GM20431 (cell line): Measurements from ENCODE around the gene VTI1A.

Experiments used
- in situ Hi-C: fragments of 300-500 bp; cut with MseI, MboI; formaldehyde crosslinking; loops from one replicate; pipeline ENCODE4 v1.15.0; 2020; ENCODE audit warnings: low sequenced_read_pairs; ENCODE audit not compliant: unreplicated experiment

VTI1A gene

GRCh38 chr10:112792487-112793201 is 345.6 kb downstream of the VTI1A start:
- in situ Hi-C loops: no loop called here

- in situ Hi-C loops: no loop called here
These were observed 346.3 kb downstream of the VTI1A start for GRCh38 chr10:112793202-112793921.

GRCh38 chr10:112794201-112794600 is 347.2 kb downstream of the VTI1A start:
- in situ Hi-C loops: no loop called here

- in situ Hi-C loops: no loop called here
These were observed 348.1 kb downstream of the VTI1A start for GRCh38 chr10:112795067-112795466.

DNA sequence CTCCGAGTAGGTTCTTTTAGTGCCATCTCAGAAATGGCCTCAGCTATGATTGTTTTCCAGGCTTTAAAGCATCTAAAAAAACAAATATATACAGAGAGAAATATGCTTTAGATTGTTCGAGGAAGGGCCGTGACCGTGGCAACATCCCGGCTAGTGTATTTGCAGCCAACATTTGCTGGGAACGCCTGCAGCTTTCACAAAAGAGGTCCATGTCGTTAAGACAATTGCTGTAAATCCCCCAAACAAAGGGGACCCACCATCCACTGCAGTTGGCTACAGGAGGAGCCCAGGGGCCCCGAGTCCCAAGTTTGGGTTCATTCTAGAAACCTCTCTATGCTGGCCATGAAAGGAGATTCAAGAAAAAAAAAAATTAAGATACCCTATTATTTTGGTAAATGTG is 350.2 kb downstream of the VTI1A start:
- in situ Hi-C loops: no loop called here

DNA sequence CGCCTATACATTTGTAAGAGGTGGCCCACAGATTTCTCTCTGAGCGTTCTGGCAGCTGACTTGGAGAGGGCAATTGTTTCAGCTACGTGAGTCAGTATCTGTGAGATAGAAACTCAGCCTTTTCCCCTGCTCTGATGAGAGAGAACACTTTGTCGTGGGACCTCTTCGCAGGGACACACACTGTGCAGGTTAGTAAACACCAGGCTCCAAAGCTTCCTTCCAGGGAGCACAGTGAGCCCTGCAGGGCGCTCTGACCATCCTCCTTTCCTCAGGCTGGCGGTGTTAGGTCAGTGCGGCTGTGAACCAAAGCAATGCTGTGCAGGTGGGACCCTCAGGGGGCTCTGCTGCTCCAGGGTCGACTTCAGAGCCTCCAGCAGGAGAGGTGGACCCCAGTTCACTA is 350.8 kb downstream of the VTI1A start:
- in situ Hi-C loops: no loop called here

- in situ Hi-C loops: no loop called here
These were observed 352.0 kb downstream of the VTI1A start for GRCh38 chr10:112799038-112799437.

DNA sequence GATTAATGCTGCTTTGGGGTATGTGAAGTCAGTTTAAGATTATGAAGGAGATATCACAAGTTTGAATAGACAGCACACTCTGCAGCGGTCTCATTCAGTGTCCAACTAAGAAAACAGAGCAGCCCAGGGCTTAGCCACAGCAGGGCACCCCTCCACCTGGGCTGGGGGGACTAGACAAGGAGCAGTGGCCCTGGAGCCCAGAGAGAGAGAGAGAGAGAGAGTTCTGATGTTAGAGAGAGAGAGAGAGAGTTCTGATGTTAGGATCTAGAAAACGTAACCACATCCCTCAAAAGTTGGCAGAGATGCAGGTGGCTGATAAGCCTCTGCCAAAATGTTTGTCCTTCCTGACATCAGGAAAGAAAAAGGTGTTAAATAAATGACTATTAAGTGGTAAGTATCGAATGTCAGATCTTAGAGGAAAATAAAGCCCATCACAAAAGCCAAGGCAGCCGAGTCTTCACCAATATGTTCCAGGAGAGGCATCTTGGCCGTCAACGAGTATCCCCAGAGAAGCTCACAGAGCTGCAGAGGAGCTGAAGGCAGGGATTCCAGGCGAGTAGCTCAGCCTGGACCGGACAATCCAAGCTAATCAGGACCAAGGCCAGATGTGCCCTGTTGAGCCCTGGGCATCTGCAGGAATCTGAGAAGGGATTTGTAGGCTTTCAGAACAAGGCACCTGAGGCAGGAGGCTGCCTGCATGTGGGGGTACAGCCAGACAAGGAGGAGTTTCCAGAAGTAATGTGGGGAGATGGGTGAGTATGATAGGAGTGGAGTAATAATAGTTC is 352.9 kb downstream of the VTI1A start:
- in situ Hi-C loops: no loop called here

DNA sequence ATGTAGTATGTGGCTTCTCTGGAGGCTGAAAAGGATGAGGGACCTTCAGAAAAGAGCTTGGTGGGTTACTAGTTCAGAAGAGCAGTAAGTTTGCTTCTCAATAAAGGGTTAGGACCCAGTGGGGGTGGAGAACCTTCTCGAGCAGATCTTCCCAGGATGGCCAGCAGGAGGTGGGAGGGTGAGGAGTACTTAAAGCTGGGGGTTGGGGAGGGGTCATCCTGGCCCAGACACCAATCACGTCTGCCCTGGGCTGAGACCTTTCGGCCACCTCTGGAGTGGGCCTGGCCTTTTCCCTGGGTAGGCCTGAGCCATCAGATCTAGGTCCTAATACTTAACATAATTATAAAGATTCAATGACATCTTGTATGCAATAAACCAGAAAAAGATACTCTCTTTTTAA is 354.0 kb downstream of the VTI1A start:
- in situ Hi-C loops: no loop called here

DNA sequence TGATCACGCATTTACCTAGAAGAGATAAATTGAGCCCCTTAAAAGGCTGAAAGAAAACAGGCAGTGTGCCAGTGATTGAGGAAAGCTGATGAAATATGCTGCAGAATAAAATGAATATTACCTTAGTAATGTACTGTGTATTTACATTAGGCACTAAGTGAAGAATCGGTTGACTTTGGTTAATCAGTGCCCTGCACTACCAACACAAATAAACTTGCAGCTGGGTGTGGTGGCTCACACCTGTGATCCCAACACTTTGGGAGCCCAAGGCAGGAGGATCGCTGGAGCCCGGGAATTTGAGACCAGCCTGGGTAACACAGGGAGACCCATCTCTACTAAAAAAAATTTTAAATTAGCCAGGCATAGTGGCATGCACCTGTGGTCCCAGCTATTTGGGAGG is 354.7 kb downstream of the VTI1A start:
- in situ Hi-C loops: no loop called here

GRCh38 chr10:112802411-112803022 is 355.5 kb downstream of the VTI1A start:
- in situ Hi-C loops: no loop called here

DNA sequence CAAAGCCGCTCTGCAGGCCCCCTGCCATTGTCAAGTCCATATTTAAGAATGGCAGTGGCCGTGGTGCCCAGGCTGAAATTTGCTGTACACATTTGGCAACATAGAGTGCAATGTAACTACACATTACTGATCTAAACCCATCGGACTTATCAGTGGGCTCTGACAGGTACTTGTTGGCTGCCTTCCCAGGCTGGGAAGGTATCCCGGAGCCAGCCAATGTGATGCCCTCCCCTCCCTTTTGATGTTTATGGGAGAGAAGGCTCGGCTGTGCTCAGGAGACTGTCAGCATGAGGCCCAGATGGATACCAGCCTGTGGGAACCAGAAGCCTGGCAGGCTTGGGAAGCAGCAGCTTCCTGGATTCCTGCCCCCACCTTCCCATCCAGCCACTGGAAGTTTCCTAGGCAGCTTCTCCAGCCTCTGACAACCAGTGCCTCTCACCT is 357.0 kb downstream of the VTI1A start:
- in situ Hi-C loops: no loop called here

DNA sequence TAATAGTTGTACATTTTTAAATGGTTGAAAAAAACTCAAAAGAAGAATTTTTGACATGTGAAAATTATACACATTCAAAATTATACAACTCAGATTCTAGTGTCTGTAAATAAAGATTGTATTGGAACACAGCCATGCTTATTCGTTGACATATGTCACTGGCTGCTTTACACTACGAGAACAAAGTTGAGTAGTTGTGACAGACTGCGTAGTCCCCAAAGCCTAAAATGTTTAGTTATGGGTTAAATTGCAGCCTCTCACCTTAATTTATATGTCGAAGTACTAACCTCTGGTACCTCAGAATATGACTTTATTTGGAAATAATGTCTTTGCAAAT is 358.2 kb downstream of the VTI1A start:
- in situ Hi-C loops: no loop called here

DNA sequence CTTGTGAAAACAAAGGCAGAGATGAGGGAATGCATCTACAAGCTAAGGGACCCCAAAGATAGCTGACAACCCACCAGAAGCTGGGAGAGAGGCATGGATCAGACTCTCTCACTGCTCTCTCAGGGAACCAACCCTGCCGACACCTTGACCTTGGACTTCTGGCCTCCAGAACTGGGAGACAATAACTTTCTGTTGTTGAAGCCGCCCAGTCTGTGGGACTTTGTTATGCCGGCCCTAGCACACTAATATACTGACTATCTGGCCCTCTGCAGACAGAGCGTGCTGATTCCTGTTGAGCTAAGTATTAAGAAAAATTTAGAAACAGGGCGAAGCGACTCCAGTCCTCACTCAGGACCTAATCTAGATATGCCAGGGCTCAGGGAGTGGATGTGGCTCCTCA is 358.7 kb downstream of the VTI1A start:
- in situ Hi-C loops: no loop called here

DNA sequence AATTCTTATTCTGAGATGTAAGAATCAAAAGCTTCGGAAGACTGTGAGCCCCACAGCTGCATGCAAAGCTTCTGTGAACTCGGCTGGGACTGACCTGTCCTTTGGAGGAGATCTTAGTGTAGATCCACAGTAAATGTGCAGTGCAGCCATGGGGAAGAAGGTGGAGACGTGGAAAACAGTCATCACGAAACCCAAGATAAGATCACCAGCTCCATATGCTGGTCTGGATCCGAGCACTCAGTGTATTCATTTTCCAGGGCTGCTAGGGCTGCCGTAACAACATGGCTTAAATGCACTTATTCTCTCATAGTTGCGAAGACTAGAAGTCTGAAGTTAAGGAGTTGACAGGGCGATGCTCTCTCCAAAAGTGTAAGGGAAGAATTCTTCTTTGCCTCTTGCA is 360.0 kb downstream of the VTI1A start:
- in situ Hi-C loops: no loop called here

DNA sequence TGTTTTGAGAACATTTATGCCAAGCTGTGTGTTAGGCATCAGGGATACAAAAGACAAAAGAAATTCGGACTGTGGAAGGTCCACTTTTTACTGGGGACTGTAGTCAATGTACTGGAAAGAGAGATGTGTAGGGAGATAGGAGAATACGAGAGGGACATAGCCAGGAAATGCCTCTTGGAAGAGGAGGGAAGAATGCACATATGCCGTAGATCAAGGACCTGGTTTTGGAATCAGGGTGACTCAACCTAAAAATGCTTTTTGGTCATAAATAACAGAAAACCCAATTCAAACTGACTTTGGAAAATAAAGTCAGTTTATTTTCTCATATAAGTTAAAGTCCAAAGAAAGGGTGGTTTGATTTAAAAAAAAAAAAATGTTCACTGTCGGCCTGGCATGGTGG is 362.7 kb downstream of the VTI1A start:
- in situ Hi-C loops: no loop called here

DNA sequence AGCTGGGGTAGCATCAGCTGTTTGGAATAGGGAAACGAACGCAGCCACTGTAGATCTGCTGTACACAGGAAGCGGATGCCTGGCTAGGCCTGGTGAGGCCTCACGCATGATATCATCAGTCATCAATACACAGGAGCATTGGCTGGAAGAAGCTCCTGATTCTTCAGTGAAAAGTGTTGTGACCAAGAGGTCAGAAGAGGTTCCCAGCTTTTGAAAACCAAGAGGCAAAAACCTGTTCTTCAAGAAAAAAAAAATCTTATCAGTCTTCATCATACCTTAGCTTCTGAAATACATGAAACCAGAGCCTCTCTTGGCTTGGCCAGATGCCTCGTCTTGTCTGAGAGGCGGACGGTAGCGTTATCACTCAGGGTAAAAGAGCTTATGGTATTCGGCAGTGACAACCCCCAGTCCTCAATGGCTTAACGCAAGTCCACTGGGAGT is 363.7 kb downstream of the VTI1A start:
- in situ Hi-C loops: no loop called here

DNA sequence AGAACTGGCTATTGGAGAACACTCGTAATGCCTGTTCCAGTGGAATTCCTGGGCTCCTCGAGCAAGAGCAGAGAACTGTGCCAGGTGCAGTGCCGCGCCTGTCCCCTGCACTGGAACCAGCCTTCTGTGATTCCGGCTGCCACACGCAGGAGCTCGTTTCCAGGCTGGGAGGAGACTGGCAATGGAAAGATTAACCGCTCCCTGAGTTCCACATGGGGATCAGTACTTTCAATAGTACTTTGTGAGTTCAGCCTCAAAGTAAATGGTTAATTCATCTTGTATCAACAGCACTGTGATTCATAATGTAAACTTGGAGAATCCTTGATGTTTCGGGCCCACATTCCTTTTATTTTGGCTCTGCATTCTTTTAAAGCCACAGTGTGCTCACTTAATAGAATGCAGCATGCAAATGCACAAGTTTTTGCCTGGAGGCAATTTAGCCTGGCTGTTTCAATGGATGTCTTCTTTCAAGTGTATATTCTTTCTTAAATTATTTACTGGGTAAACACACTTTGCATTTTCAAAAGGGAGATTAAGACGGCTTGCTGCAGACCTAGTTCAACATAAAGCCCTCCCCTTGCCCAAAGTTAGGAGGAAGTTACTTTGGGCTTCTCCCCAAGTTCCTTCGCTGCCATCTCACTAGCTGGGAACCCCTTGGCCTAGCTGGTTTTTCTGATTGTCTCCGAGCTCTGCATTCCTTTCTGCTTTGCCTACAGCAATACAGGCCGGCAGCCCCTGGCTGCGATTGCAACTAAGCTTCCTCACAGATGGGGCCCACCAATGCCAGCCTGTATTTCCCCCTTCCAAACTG is 364.9 kb downstream of the VTI1A start:
- in situ Hi-C loops: no loop called here

GRCh38 chr10:112812586-112812985 is 365.6 kb downstream of the VTI1A start:
- in situ Hi-C loops: no loop called here
